Ascending aorta (tissue), 2 donors: Measurements from ENCODE around the gene CCDC148. TPM values are rescaled to one million over a fixed set of nuclear protein-coding genes. Genes with fewer than 3 reads are reported as not detected.

Source experiments
- DNase-seq, 2 donors: peaks; one replicate each; pipeline ENCODE4 v3.0.0-alpha.2; 2019; ENCODE audit warnings: low spot score in 2 of 2
- H3K27ac ChIP-seq, 2 donors: fragments of 200-600 bp; sonication (generic); one replicate each; pipeline ENCODE4 v1.5.1; 2016 to 2017; ENCODE audit warnings: mild to moderate bottlenecking in 1 of 2
- H3K27me3 ChIP-seq: fragments of 200-600 bp; sonication (generic); one replicate; pipeline ENCODE4 v1.5.1; 2017
- H3K36me3 ChIP-seq, 2 donors: fragments of 200-600 bp; sonication (generic); one replicate each; pipeline ENCODE4 v1.5.1; 2016
- H3K4me1 ChIP-seq, 2 donors: fragments of 200-600 bp; sonication (generic); one replicate each; pipeline ENCODE4 v1.5.1; 2016 to 2017; ENCODE audit warnings: mild to moderate bottlenecking in 1 of 2
- H3K4me3 ChIP-seq, 2 donors: fragments of 200-600 bp; sonication (generic); one replicate each; pipeline ENCODE4 v1.5.1; 2016 to 2017; ENCODE audit warnings: mild to moderate bottlenecking in 1 of 2
- H3K9me3 ChIP-seq, 2 donors: fragments of 200-600 bp; sonication (generic); one replicate each; pipeline ENCODE4 v1.5.1; 2016
- intact Hi-C: fragments of 100-400 bp; cut with DNase I; formaldehyde crosslinking; loops from one replicate; pipeline ENCODE4 v1.15.1; 2023
- total RNA-seq: library from RNA; depleted of rRNA; stranded (reverse); fragments of >200 nt; gene quantifications from one replicate; pipeline ENCODE4 v1.1.0, GENCODE V29; 2016
- TF ChIP-seq, protein P1 (sequence below), 3 experiments: fragments of 200-600 bp in 2 of 3; fragments of 450-650 bp in 1 of 3; sonication (generic) in 2 of 3; IDR thresholded peaks; one replicate each; pipeline ENCODE4 v1.5.1; 2016 to 2019; ENCODE audit warnings: antibody characterized with exemption in 3 of 3, mild to moderate bottlenecking in 1 of 3, moderate library complexity in 1 of 3

Gene CCDC148
- total RNA-seq, 1 donor from 2014 or later: not detected

DNA sequence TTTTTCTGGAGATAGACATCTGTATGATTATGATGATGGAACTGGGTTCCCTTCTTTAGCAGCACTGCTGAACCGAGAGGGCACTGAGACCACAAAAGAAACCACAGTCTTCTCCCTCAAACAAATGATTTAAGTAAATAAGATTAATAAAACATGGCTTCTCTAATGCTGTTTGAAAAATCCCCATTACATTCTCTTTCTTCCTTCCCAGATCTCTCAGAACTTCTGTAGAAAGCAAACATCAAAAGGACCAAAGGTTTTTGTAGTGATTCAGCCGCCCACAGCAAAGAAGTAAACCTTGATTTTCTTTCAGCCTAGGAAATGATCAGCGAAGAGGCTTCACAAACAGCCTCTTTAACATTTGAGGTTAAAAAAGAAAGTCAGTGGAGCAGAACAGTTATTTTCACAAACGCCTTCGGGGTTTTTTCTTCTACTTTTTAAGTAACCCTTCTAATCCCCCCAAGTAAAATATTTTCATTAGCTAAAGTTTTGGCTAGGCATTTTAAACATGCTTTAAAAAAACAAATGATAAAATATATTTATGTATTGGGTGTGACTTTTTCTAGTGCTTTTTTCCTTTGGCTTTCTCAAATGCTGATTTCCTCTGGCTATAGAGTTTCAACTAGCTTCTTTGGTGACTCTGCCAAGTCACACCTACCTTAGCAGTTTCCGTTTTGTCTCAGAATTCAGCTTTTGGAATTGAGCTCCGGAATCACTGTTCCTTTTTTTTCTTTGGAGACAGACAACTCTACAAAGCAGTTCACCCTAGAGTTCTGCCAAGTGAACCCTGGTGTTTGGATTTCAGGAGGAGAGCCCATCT, 265.3 kb downstream of the CCDC148 start:
- DNase-seq: no peak
- H3K4me3 ChIP-seq: peak overlapping the region; percentile 27 to 30
- no peak overlapping the region for H3K27ac ChIP-seq
- no peaks in the 10 kb centered on the region for H3K4me1 ChIP-seq
- no peaks in the 10 kb centered on the region for H3K9me3 ChIP-seq
- H3K27me3 ChIP-seq: no peaks in the 10 kb centered on the region
- TF ChIP-seq, protein P1, sequence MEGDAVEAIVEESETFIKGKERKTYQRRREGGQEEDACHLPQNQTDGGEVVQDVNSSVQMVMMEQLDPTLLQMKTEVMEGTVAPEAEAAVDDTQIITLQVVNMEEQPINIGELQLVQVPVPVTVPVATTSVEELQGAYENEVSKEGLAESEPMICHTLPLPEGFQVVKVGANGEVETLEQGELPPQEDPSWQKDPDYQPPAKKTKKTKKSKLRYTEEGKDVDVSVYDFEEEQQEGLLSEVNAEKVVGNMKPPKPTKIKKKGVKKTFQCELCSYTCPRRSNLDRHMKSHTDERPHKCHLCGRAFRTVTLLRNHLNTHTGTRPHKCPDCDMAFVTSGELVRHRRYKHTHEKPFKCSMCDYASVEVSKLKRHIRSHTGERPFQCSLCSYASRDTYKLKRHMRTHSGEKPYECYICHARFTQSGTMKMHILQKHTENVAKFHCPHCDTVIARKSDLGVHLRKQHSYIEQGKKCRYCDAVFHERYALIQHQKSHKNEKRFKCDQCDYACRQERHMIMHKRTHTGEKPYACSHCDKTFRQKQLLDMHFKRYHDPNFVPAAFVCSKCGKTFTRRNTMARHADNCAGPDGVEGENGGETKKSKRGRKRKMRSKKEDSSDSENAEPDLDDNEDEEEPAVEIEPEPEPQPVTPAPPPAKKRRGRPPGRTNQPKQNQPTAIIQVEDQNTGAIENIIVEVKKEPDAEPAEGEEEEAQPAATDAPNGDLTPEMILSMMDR (IDR thresholded peaks at IDR 0.05): no peak
- no peaks in the 10 kb centered on the region for H3K36me3 ChIP-seq
- intact Hi-C loops: no loop called here

DNA sequence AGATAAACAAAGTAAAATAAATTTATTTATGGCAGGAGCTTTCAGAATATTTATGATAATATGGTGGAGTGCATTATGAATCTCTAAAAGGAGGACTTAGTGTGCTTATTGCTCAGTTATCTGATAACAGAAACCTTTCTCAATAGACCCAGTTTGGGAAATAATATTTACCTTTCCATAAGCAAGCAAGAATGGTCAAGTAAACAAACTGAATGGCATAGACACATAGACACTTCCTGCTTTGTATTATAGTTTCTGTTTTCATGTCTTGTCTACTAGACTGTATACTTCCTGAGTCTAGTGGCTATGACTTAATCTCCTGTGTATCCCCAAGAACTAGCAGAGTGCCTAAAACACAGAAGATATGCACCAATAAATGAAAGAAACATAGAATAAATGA, 267.0 kb downstream of the CCDC148 start:
- H3K36me3 ChIP-seq: no peaks in the 10 kb centered on the region
- TF ChIP-seq, protein P1 (IDR thresholded peaks at IDR 0.05): no peak
- no peaks in the 10 kb centered on the region for H3K27me3 ChIP-seq
- DNase-seq: no peak
- H3K4me3 ChIP-seq: no peak overlapping the region
- H3K9me3 ChIP-seq: no peaks in the 10 kb centered on the region
- no peaks in the 10 kb centered on the region for H3K4me1 ChIP-seq
- intact Hi-C loops: loop anchor here (10.0 kb wide), 1 partner anchor 565 kb away; no protein-coding TSS in a partner anchor
- no peak overlapping the region for H3K27ac ChIP-seq

DNA sequence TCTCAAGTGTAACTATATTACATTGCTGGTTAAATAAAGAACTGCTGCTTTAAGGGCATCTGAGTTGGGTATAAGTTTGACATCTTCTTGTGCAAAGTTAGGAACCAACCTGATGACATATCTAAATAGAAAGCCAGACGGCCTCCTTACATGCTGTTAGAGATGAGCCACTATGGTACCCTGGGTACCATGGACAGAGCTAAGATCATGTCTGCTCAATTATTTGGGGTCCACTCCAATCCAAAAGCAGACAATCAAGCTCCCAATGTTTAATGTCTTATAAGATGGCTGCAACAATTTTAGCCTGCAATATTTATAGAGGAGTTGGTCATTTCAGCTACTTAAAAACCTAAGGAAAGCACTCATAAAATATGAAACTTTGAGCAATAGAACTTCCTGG, 268.6 kb downstream of the CCDC148 start:
- intact Hi-C loops: loop anchor here (10.0 kb wide), 1 partner anchor 567 kb away; no protein-coding TSS in a partner anchor
- Histone ChIP-seq H3K27me3 (no peaks in the 10 kb centered on the region), H3K27ac (no peak overlapping the region), H3K4me3 (no peak overlapping the region), H3K4me1 (no peaks in the 10 kb centered on the region), H3K36me3 (no peaks in the 10 kb centered on the region), H3K9me3 (no peaks in the 10 kb centered on the region)
- no peak for DNase-seq
- TF ChIP-seq, protein P1 (IDR thresholded peaks at IDR 0.05): no peak

DNA sequence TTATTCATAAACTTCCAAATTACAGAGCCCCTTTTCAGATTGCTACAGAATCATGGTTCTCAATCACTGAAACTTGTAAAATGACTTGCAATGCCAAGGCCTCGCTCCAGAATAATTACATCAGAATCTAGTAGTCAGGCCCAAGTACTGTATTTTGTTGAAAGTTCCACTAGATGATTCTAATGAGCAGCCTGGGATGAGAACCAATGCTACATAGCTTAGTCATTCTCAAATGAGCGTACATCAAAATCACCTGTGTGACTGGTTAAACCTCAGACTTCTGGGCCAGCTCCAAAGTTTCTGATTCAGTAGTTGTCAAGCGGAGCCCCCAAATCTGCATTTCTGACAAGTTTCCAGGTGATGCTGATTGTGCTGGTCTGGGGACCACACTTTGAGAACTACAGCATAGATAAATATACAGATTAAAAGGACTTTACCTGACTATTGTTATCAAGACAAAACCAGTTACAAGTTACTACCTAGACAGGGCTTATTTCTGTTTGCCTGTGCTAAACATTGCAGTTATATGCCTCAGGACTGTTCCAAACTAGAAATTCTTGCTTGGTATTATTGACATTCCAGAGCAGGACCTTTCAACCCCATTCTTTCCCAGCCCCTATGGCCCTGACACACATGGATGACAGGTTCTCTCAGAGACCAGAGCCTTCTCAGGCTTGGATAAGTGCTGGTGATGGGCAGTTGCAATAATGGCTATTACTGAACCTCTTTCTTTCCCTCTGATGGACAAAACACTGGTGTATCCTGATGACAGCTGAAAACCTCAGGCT, 271.8 kb downstream of the CCDC148 start:
- TF ChIP-seq, protein P1 (IDR thresholded peaks at IDR 0.05): no peak
- intact Hi-C loops: loop anchor here (10.0 kb wide), 1 partner anchor 570 kb away; no protein-coding TSS in a partner anchor
- H3K27me3 ChIP-seq: no peaks in the 10 kb centered on the region
- no peaks in the 10 kb centered on the region for H3K36me3 ChIP-seq
- no peaks in the 10 kb centered on the region for H3K4me1 ChIP-seq
- H3K9me3 ChIP-seq: no peaks in the 10 kb centered on the region
- no peak for DNase-seq
- no peak overlapping the region for H3K4me3 ChIP-seq
- no peak overlapping the region for H3K27ac ChIP-seq

DNA sequence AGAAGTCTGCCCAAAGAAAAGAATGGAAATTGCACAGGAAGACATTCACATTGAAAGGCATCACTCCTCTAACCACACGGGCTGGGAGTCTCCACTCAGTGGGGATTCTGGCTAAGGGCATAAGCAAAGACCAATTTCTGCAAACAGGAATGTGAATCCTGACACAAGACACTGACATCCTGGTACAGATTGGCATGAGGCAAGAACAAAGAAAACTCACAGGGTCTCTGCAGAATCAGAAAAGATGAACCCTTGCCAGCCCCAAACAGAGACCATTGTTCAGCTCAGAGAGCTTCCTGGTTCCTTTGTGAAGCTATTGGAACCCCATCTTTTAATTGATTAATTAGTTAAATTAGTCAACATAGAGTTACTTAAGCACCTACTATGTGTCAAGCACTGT, 272.6 kb downstream of the CCDC148 start:
- TF ChIP-seq, protein P1 (IDR thresholded peaks at IDR 0.05): no peak
- H3K27ac ChIP-seq: no peak overlapping the region
- no peaks in the 10 kb centered on the region for H3K9me3 ChIP-seq
- H3K27me3 ChIP-seq: no peaks in the 10 kb centered on the region
- H3K4me1 ChIP-seq: no peaks in the 10 kb centered on the region
- H3K36me3 ChIP-seq: no peaks in the 10 kb centered on the region
- intact Hi-C loops: loop anchor here (10.0 kb wide), 1 partner anchor 571 kb away; no protein-coding TSS in a partner anchor
- no peak for DNase-seq
- H3K4me3 ChIP-seq: no peak overlapping the region
